AG04450 (cell line): Measurements from ENCODE around the gene SELENON. TPM values are rescaled to one million over a fixed set of nuclear protein-coding genes. Genes with fewer than 3 reads are reported as not detected.

Experiments used
- CTCF ChIA-PET: fragments of 300-600, 350-600 bp; formaldehyde crosslinking; extraction: SDS; loops from one replicate; lab custom pipeline; 2022; ENCODE audit warnings: antibody characterized with exemption, inconsistent platforms; lab: Charles Lee
- POLR2A ChIA-PET: fragments of 350-600 bp; formaldehyde crosslinking; extraction: SDS; loops from one replicate; lab custom pipeline; 2021; ENCODE audit warnings: antibody characterized with exemption, inconsistent platforms; lab: Yijun Ruan, JAX
- DNase-seq: peaks from one replicate; pipeline ENCODE4 v3.0.0-alpha.2; 2011; ENCODE audit warnings: low read depth, low spot score
- H3K27ac ChIP-seq: one replicate; pipeline ENCODE4 v1.5.1; 2012; ENCODE audit warnings: low read depth, low read length, control low read depth
- H3K27me3 ChIP-seq: one replicate; pipeline ENCODE4 v1.6.0; 2012; ENCODE audit warnings: low read length; ENCODE audit not compliant: control insufficient read depth, insufficient read depth
- H3K4me3 ChIP-seq: 2 replicates; pipeline ENCODE4 v1.5.1; 2011; ENCODE audit warnings: mild to moderate bottlenecking, low read depth, low read length, control low read depth
- H3K9me3 ChIP-seq: 2 replicates; pipeline ENCODE4 v1.5.1; 2012; ENCODE audit warnings: low read length; ENCODE audit not compliant: control insufficient read depth, insufficient read depth
- CTCF ChIP-seq: IDR thresholded peaks from 2 replicates; pipeline ENCODE4 v1.5.1; 2011; ENCODE audit warnings: low read depth, low read length, control low read depth, inconsistent platforms
- polyA plus RNA-seq: library from polyadenylated mRNA; depleted of rRNA; stranded (reverse); fragments of >200 nt; gene quantifications from 2 replicates; pipeline ENCODE4 v1.2.3, GENCODE V29; 2011

Gene SELENON
- polyA plus RNA-seq, 1 experiment = 36.3 TPM

- Histone ChIP-seq H3K27ac (no peak overlapping the region), H3K9me3 (no peaks in the 10 kb centered on the region; the same call in 1 of the 2 replicates), H3K4me3 (no peak overlapping the region), H3K27me3 (no peaks in the 10 kb centered on the region)
- CTCF ChIA-PET = no interaction called here
- no peak for DNase-seq
- TF ChIP-seq CTCF = no peak
- POLR2A ChIA-PET = no interaction called here
These were observed 4.4 kb downstream of the SELENON start for GRCh38 chr1:25804244-25804963.

GRCh38 chr1:25804964-25805862, 5.2 kb downstream of the SELENON start:
- no peak overlapping the region for H3K4me3 ChIP-seq
- no peak overlapping the region for H3K27ac ChIP-seq
- no peak for DNase-seq
- no peak for TF ChIP-seq CTCF
- H3K9me3 ChIP-seq = no peaks in the 10 kb centered on the region; the same call in 1 of the 2 replicates
- ChIA-PET POLR2A (no interaction called here), CTCF (no interaction called here)
- H3K27me3 ChIP-seq = no peaks in the 10 kb centered on the region

GRCh38 chr1:25805863-25806225, 5.9 kb downstream of the SELENON start:
- Histone ChIP-seq H3K4me3 (no peak overlapping the region), H3K27ac (no peak overlapping the region), H3K9me3 (no peaks in the 10 kb centered on the region; the same call in 1 of the 2 replicates), H3K27me3 (no peaks in the 10 kb centered on the region)
- CTCF ChIA-PET = no interaction called here
- POLR2A ChIA-PET = no interaction called here
- no peak for DNase-seq
- TF ChIP-seq CTCF = no peak

GRCh38 chr1:25806418-25806817, 6.4 kb downstream of the SELENON start:
- no peak for DNase-seq
- CTCF ChIA-PET = interaction anchor here (1.3 to 5.8 kb wide), 2 partner anchors 9 to 197 kb away, joined by 3 to 67 read pairs; no protein-coding TSS in a partner anchor
- TF ChIP-seq CTCF = no peak
- Histone ChIP-seq H3K27ac (no peak overlapping the region), H3K27me3 (no peaks in the 10 kb centered on the region), H3K9me3 (no peaks in the 10 kb centered on the region; the same call in 1 of the 2 replicates), H3K4me3 (no peak overlapping the region)
- POLR2A ChIA-PET = interaction anchor here (0.7 kb wide), 1 partner anchor 287 kb away, joined by 3 read pairs; no protein-coding TSS in a partner anchor
